Measurements from ENCODE around the gene SORCS2. TPM values are rescaled to one million over a fixed set of nuclear protein-coding genes. Genes with fewer than 3 reads are reported as not detected.

The SORCS2 gene
- total RNA-seq, 4 donors from 2014 or later = 1.1 to 2.5 (median 2.0) TPM

DNA sequence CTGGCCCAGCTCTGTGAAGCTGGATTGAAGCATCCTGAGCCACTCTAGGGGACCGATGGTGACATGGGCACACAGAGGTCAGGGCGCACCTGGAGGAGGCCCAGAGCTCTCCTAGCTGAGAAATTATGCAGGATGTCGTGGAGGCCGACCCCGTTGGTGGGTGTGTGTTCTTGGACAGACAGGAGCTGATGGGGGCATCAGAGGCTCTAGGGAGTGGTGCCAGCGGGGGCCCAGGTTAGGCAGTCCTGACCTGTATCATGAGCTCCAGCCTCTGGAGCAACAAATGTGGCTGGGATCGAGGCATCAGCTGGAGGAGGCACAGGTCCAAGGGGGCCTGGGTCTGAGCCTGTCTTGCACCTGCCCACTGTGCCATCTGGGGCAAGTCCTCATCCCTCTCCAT is 367.0 kb downstream of the SORCS2 start:
- intact Hi-C loops (cut with DNase I) = no loop called here
- no peak for DNase-seq
- peaks cover 0 to under 1% (median 0%) of the 10 kb centered on the region in 3 donors for H3K9me3 ChIP-seq
- TF ChIP-seq POLR2A (IDR thresholded peaks at IDR 0.05) = no peak
- TF ChIP-seq, protein P1, sequence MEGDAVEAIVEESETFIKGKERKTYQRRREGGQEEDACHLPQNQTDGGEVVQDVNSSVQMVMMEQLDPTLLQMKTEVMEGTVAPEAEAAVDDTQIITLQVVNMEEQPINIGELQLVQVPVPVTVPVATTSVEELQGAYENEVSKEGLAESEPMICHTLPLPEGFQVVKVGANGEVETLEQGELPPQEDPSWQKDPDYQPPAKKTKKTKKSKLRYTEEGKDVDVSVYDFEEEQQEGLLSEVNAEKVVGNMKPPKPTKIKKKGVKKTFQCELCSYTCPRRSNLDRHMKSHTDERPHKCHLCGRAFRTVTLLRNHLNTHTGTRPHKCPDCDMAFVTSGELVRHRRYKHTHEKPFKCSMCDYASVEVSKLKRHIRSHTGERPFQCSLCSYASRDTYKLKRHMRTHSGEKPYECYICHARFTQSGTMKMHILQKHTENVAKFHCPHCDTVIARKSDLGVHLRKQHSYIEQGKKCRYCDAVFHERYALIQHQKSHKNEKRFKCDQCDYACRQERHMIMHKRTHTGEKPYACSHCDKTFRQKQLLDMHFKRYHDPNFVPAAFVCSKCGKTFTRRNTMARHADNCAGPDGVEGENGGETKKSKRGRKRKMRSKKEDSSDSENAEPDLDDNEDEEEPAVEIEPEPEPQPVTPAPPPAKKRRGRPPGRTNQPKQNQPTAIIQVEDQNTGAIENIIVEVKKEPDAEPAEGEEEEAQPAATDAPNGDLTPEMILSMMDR (IDR thresholded peaks at IDR 0.05) = no peak
- H3K27ac ChIP-seq = no peak overlapping the region
- no peaks in the 10 kb centered on the region for H3K36me3 ChIP-seq
- no peak overlapping the region for H3K4me3 ChIP-seq
- no peaks in the 10 kb centered on the region for H3K27me3 ChIP-seq
- H3K4me1 ChIP-seq = no peaks in the 10 kb centered on the region
- WGBS, 2 donors = 90 to 94% methylated on average over 2 to 6 of the region's 7 CpGs

DNA sequence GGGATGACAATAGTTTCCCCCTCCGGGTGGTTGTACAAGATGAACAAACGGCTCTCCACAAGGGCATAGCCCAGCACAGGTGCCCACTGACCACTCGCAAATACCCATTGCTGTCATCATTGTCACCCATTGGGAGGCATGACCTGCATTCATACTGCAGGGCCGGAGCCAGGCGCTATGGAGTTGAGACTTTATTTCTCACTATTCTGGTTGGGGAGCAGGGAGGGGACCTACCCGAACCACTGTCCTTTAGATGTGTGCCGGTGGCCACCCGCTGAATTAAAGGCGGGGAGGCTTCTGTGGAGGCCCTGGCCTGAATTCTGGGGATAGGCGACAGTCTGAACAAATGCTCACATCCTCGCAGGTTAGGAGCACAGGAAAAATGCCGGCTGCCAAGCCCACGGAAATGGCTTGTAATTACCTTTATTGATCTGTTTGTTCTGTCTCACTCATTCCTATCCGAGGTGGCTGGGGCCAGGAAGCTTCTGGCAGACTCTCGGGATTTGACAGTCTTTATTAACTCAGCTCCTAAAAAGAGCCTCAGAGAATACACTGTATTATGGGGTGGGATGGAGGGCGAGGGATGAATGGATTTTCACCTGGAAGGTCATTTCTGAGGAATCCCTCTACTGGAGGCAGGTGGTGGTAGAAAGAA is 367.5 kb downstream of the SORCS2 start:
- 81 to 86% methylated on average over 8 to 16 of the region's 16 CpGs for WGBS, 2 donors
- H3K27ac ChIP-seq = no peak overlapping the region
- H3K4me3 ChIP-seq = no peak overlapping the region
- no peaks in the 10 kb centered on the region for H3K4me1 ChIP-seq
- no peaks in the 10 kb centered on the region for H3K9me3 ChIP-seq
- intact Hi-C loops (cut with DNase I) = no loop called here
- TF ChIP-seq POLR2A (IDR thresholded peaks at IDR 0.05) = no peak
- TF ChIP-seq, protein P1 (IDR thresholded peaks at IDR 0.05) = no peak
- H3K27me3 ChIP-seq = no peaks in the 10 kb centered on the region
- H3K36me3 ChIP-seq = no peaks in the 10 kb centered on the region
- no peak for DNase-seq

DNA sequence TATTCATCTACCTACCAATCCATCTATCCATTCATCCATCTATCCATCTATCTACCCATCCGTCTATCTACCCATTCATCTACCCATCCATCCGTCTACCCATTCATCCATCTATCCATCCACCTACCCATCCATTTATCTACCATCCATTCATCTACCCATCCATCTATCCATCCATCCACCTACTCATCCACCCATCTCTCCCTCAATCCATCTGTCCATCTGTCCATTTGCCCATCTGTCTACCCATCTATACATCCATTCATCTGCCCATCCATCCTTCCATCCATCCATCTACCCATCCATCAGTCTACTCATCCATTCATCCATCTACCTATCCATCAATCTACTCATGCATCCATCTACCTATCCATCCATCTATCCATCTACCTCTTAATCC is 369.2 kb downstream of the SORCS2 start:
- Histone ChIP-seq H3K4me1 (no peaks in the 10 kb centered on the region), H3K4me3 (no peak overlapping the region), H3K36me3 (no peaks in the 10 kb centered on the region), H3K9me3 (no peaks in the 10 kb centered on the region), H3K27me3 (no peaks in the 10 kb centered on the region), H3K27ac (no peak overlapping the region)
- intact Hi-C loops (cut with DNase I) = no loop called here
- WGBS, 2 donors = 58 to 85% methylated on average over 2 of the region's 2 CpGs
- TF ChIP-seq POLR2A (IDR thresholded peaks at IDR 0.05) = no peak
- TF ChIP-seq, protein P1 (IDR thresholded peaks at IDR 0.05) = no peak
- DNase-seq = no peak

DNA sequence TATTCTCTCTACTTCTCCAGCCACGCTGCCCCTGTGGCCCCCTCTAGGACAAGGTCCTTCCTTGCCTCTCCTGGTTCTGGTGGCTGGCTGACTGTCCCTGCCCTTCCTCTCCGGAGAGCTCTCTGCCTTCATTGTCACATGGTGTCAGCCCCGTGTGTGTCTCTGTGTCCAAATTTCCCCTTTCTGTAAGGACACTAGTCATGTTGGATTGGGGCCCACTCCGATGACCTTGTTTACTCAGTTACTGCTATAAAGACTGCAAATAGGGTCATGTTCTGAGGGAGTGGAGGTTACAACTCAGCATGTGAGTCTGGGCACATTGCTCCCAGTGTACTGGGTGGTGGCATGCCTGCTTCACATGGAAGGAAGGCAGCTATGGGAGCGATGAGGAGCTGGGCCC is 371.9 kb downstream of the SORCS2 start:
- Histone ChIP-seq H3K9me3 (no peaks in the 10 kb centered on the region), H3K36me3 (no peaks in the 10 kb centered on the region), H3K27ac (no peak overlapping the region), H3K27me3 (no peaks in the 10 kb centered on the region), H3K4me1 (no peaks in the 10 kb centered on the region), H3K4me3 (no peak overlapping the region)
- TF ChIP-seq POLR2A (IDR thresholded peaks at IDR 0.05) = no peak
- TF ChIP-seq, protein P1 (IDR thresholded peaks at IDR 0.05) = no peak
- WGBS, 2 donors = 77 to 80% methylated on average over 5 of the region's 5 CpGs
- intact Hi-C loops (cut with DNase I) = no loop called here
- DNase-seq = no peak

DNA sequence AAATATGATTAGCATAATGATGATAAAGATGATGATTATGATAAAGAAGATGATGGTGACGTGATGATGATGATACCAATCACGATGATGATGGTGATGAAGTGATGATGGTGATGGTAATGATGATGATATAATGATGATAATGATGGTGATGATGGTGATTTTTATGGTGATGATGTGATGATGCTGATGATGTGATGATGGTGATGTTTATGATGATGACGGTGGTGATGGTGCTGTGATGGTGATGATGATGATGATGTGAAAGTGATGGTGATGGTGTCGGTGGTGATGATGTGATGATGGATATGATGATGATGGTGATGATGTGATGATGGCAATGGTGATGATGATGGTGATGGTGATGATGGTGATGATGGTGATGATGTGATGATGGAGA is 373.1 kb downstream of the SORCS2 start:
- intact Hi-C loops (cut with DNase I) = no loop called here
- DNase-seq = no peak
- TF ChIP-seq, protein P1 (IDR thresholded peaks at IDR 0.05) = no peak
- no peak for TF ChIP-seq POLR2A (IDR thresholded peaks at IDR 0.05)

More for the DNA sequence above, 373.1 kb downstream of the SORCS2 start:
- Histone ChIP-seq H3K27me3 (no peaks in the 10 kb centered on the region), H3K36me3 (no peaks in the 10 kb centered on the region), H3K9me3 (no peaks in the 10 kb centered on the region), H3K27ac (no peak overlapping the region), H3K4me3 (no peak overlapping the region), H3K4me1 (no peaks in the 10 kb centered on the region)
- WGBS, 2 donors = 83 to 92% methylated on average over 4 of the region's 4 CpGs

All from esophagus squamous epithelium (tissue), 5 donors.